Forelimb muscle (tissue), 1 donor: ENCODE measurements around the gene GREB1. TPM values are rescaled to one million over a fixed set of nuclear protein-coding genes. Genes with fewer than 3 reads are reported as not detected.

ENCODE experiments used
- DNase-seq: peaks from one replicate; pipeline ENCODE4 v3.0.0-alpha.2; 2013; ENCODE audit warnings: low read depth
- polyA plus RNA-seq: library from polyadenylated mRNA; unstranded; fragments of 120-200 nt; gene quantifications from one replicate; pipeline ENCODE4 v1.2.1, GENCODE V29; 2013; ENCODE audit not compliant: insufficient read length

Gene GREB1
- polyA plus RNA-seq, 1 donor = 10.2 TPM

GRCh38 chr2:11581124-11581796 is 47.4 kb downstream of the GREB1 start:
- DNase-seq = no peak

- no peak for DNase-seq
These were observed 48.2 kb downstream of the GREB1 start for GRCh38 chr2:11581797-11582611.

- no peak for DNase-seq
These were observed 48.7 kb downstream of the GREB1 start for GRCh38 chr2:11582612-11582861.

- peak; percentile 60 for DNase-seq
These were observed 49.3 kb downstream of the GREB1 start for GRCh38 chr2:11582862-11583752.

GRCh38 chr2:11583840-11584524 is 50.1 kb downstream of the GREB1 start:
- DNase-seq = peak; percentile 62

- DNase-seq = no peak
These were observed 50.7 kb downstream of the GREB1 start for GRCh38 chr2:11584525-11585056.

GRCh38 chr2:11585071-11585470 is 51.2 kb downstream of the GREB1 start:
- no peak for DNase-seq

- DNase-seq = no peak
These were observed 54.6 kb downstream of the GREB1 start for GRCh38 chr2:11588228-11589110.

GRCh38 chr2:11589316-11589940 is 55.6 kb downstream of the GREB1 start:
- DNase-seq = no peak

- no peak for DNase-seq
These were observed 56.3 kb downstream of the GREB1 start for GRCh38 chr2:11590193-11590592.

- DNase-seq = no peak
These were observed 57.2 kb downstream of the GREB1 start for GRCh38 chr2:11591091-11591490.

- DNase-seq = no peak
These were observed 59.1 kb downstream of the GREB1 start for GRCh38 chr2:11592671-11593574.

GRCh38 chr2:11596801-11597200 is 63.0 kb downstream of the GREB1 start:
- DNase-seq = no peak

GRCh38 chr2:11597538-11598225 is 63.8 kb downstream of the GREB1 start:
- DNase-seq = no peak

GRCh38 chr2:11598228-11598731 is 64.4 kb downstream of the GREB1 start:
- DNase-seq = no peak

- no peak for DNase-seq
These were observed 68.8 kb downstream of the GREB1 start for GRCh38 chr2:11602563-11603204.

- DNase-seq = no peak
These were observed 76.9 kb downstream of the GREB1 start for GRCh38 chr2:11610624-11611242.
